Vagina (tissue), 2 donors: ENCODE data around the gene TXNRD1. TPM values are rescaled to one million over a fixed set of nuclear protein-coding genes. Genes with fewer than 3 reads are reported as not detected.

Source experiments
- DNase-seq, 2 donors: peaks; one replicate each; pipeline ENCODE4 v3.0.0-alpha.2; 2017; ENCODE audit errors: extremely low spot score in 2 of 2
- H3K27ac ChIP-seq: fragments of 200-600 bp; sonication (generic); one replicate; pipeline ENCODE4 v1.5.1; 2019
- H3K27me3 ChIP-seq: fragments of 200-600 bp; sonication (generic); one replicate; pipeline ENCODE4 v1.5.1; 2019
- H3K36me3 ChIP-seq, 2 donors: fragments of 200-600 bp; sonication (generic); one replicate each; pipeline ENCODE4 v1.5.1; 2017 to 2019
- H3K4me1 ChIP-seq: fragments of 200-600 bp; sonication (generic); one replicate; pipeline ENCODE4 v1.5.1; 2019
- H3K4me3 ChIP-seq, 2 donors: fragments of 200-600 bp; sonication (generic); 1 replicate in 1 of 2; 2 replicates in 1 of 2; pipeline ENCODE4 v1.5.1; 2016 to 2019
- H3K9me3 ChIP-seq: fragments of 200-600 bp; sonication (generic); one replicate; pipeline ENCODE4 v1.5.1; 2019
- CTCF ChIP-seq, 3 experiments: fragments of 450-650 bp in 2 of 3; fragments of 200-600 bp in 1 of 3; sonication (generic) in 1 of 3; IDR thresholded peaks; one replicate each; pipeline ENCODE4 v1.5.1; 2017 to 2019; ENCODE audit warnings: antibody characterized with exemption in 3 of 3, mild to moderate bottlenecking in 2 of 3, moderate library complexity in 2 of 3
- POLR2A ChIP-seq, 2 donors: fragments of 450-650 bp; IDR thresholded peaks; one replicate each; pipeline ENCODE4 v1.6.1; 2017; ENCODE audit warnings: antibody characterized with exemption in 2 of 2, mild to moderate bottlenecking in 2 of 2, moderate library complexity in 2 of 2
- POLR2AphosphoS5 ChIP-seq, 2 donors: sonication (generic); formaldehyde crosslinking; IDR thresholded peaks; one replicate each; pipeline ENCODE4 v1.9.0; 2017; ENCODE audit warnings: antibody characterized with exemption in 2 of 2, mild to moderate bottlenecking in 2 of 2, low read depth in 1 of 2; ENCODE audit not compliant: insufficient read depth in 1 of 2
- intact Hi-C: fragments of 100-400 bp; cut with DNase I; formaldehyde crosslinking; loops from one replicate; pipeline ENCODE4 v1.15.1; 2023
- total RNA-seq: library from RNA; depleted of rRNA; stranded (reverse); fragments of >200 nt; gene quantifications from one replicate; pipeline ENCODE4 v1.2.3, GENCODE V29; 2016

The TXNRD1 gene
- 144 TPM for total RNA-seq

DNA sequence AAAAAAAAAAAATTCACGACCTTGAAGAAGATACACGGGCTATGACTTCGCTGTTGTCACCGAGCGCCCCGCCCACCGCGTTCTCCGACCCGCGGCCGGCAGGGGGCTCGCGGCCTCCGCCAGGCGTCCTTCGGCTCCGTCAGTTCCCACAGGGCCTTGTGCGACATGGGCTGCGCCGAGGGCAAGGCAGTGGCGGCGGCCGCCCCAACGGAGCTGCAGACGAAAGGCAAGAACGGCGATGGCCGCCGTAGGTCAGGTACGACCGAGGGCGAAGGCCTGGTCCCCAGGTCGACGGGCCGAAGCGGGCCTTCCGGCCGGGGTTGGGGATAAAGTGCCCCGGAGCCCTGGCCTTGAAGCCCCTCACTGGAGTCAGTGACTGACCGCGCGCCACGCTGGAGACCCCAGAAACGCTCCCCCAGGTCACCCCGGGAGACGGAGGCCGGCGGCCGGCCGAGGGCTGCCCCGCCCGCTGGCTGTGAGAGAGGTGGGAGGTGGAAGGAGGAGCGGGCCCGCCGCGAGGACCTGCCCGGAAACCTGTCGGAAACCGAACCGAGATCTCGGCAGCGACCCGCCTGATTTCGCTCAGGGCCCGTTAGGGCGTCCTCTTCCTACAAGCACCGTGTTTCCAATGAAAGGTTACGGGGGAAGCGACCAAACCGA, at the start of gene TXNRD1:
TXNRD1 (plus strand) TSS at position 142 of the 660 bp plus-strand sequence; CDS start at position 166, 24 bp downstream.
- Histone ChIP-seq H3K27ac (peak within 1 kb of the TSS; percentile 88), H3K36me3 (no peaks in the 10 kb centered on the region), H3K9me3 (no peaks in the 10 kb centered on the region), H3K4me3 (peak within 1 kb of the TSS; percentile 56 to 60), H3K4me1 (peaks cover 37% of the 10 kb centered on the region), H3K27me3 (no peaks in the 10 kb centered on the region)
- TF ChIP-seq POLR2AphosphoS5 (IDR thresholded peaks at IDR 0.05; ENCODE audit: insufficient read depth in 1 of 2, low read depth in 1 of 2), result peak in 1 of 2 donors; percentile 80
- TF ChIP-seq CTCF (IDR thresholded peaks at IDR 0.05), result peak; percentile 69 to 79 (median 77)
- TF ChIP-seq POLR2A (IDR thresholded peaks at IDR 0.05), result peak in 1 of 2 donors; percentile 14
- intact Hi-C loops, result loop anchor here (5.0 kb wide), 1 partner anchor 82 kb away; no protein-coding TSS in a partner anchor
- DNase-seq, result peak; percentile 81 to 88

GRCh38 chr12:104165801-104166200, 49.8 kb upstream of the TXNRD1 start:
- TF ChIP-seq POLR2AphosphoS5 (IDR thresholded peaks at IDR 0.05; ENCODE audit: insufficient read depth in 1 of 2, low read depth in 1 of 2) (peak in 1 of 2 donors; percentile 36), CTCF (IDR thresholded peaks at IDR 0.05) (no peak), POLR2A (IDR thresholded peaks at IDR 0.05) (no peak)
- H3K4me3 ChIP-seq, result no peak overlapping the region
- H3K27me3 ChIP-seq, result no peaks in the 10 kb centered on the region
- peak in 1 of 2 donors; percentile 20 for DNase-seq
- intact Hi-C loops, result no loop called here
- no peaks in the 10 kb centered on the region for H3K9me3 ChIP-seq
- no peaks in the 10 kb centered on the region for H3K4me1 ChIP-seq
- no peak overlapping the region for H3K27ac ChIP-seq
- H3K36me3 ChIP-seq, result no peaks in the 10 kb centered on the region

GRCh38 chr12:104166465-104166864, 49.1 kb upstream of the TXNRD1 start:
- Histone ChIP-seq H3K27me3 (no peaks in the 10 kb centered on the region), H3K36me3 (no peaks in the 10 kb centered on the region), H3K27ac (no peak overlapping the region), H3K4me1 (no peaks in the 10 kb centered on the region), H3K9me3 (no peaks in the 10 kb centered on the region), H3K4me3 (no peak overlapping the region)
- TF ChIP-seq CTCF (IDR thresholded peaks at IDR 0.05) (no peak), POLR2A (IDR thresholded peaks at IDR 0.05) (no peak), POLR2AphosphoS5 (IDR thresholded peaks at IDR 0.05; ENCODE audit: insufficient read depth in 1 of 2, low read depth in 1 of 2) (no peak)
- intact Hi-C loops, result no loop called here
- no peak for DNase-seq

DNA sequence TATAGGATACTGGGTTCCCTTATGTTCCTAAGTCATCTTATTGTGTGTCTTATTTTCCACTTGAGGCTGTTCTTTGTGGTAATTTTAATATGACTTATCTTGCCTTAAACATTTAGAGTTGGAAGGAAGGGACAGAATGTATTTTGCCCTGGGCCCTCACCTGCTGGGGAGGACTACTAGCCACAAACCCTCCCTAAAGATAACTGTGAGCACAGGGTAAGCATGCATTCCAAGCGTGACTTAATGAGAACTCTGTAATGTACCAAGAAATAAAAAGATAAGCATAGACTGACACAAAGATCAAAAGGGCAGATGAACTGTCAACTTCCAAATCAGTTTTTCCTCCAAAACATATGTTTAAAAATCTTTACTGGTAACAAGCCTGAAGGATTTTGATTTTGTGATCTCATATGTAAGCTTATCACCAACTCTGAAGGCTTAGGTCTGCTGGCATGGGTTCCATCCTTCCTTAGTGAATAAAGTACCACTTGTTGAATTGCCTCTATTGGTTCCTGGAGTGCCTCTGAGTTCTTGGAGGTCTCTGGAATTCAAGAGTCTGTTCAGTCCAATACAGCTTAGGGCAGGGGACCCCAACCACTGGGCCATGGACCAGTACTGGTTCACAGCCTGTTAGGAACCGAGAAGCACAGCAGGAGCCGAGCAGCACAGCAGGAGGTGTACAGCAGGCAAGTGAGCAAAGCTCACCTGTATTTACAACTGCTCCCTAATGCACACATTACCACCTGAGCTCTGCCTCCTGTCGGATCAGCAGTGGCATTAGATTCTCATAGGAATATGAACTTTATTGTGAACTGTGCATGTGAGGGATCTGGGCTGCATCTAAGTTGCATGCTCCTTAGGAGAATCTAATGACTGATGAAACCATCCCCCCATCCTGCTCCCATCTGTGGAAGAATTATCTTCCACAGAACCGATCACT, 47.8 kb upstream of the TXNRD1 start:
- Histone ChIP-seq H3K9me3 (no peaks in the 10 kb centered on the region), H3K27me3 (no peaks in the 10 kb centered on the region), H3K27ac (no peak overlapping the region), H3K4me3 (no peak overlapping the region), H3K36me3 (no peaks in the 10 kb centered on the region), H3K4me1 (no peaks in the 10 kb centered on the region)
- TF ChIP-seq POLR2AphosphoS5 (IDR thresholded peaks at IDR 0.05; ENCODE audit: insufficient read depth in 1 of 2, low read depth in 1 of 2) (no peak), POLR2A (IDR thresholded peaks at IDR 0.05) (no peak), CTCF (IDR thresholded peaks at IDR 0.05) (no peak)
- DNase-seq, result no peak
- intact Hi-C loops, result no loop called here
